Measurements from ENCODE around the gene SDCCAG8. TPM values are rescaled to one million over a fixed set of nuclear protein-coding genes. Genes with fewer than 3 reads are reported as not detected.

The SDCCAG8 gene
- total RNA-seq, 1 donor from 2014 or later, result 24.5 TPM

GRCh38 chr1:243474136-243474881, 218.5 kb downstream of the SDCCAG8 start:
- FAIRE-seq (no peak), DNase-seq (ENCODE audit: low read depth) (no peak)
- Mint-ChIP-seq H3K4me3 (ENCODE audit: unreplicated experiment) (no peak overlapping the region), H3K4me1 (ENCODE audit: low read depth, unreplicated experiment) (peaks cover 20% of the 10 kb centered on the region), H3K27me3 (ENCODE audit: low read depth, unreplicated experiment) (no peaks in the 10 kb centered on the region), H3K9me3 (ENCODE audit: unreplicated experiment) (no peaks in the 10 kb centered on the region), H3K27ac (ENCODE audit: unreplicated experiment) (no peak overlapping the region), H3K36me3 (ENCODE audit: low read depth, unreplicated experiment) (peaks cover 4% of the 10 kb centered on the region)
- Histone ChIP-seq H3K4me2 (ENCODE audit: low read length) (peak overlapping the region; percentile 90), H3K27me3 (ENCODE audit: insufficient read depth, low read length) (no peaks in the 10 kb centered on the region), H4K20me1 (ENCODE audit: insufficient read depth, low read length) (no peaks in the 10 kb centered on the region), H2AFZ (ENCODE audit: low read depth, low read length) (peak overlapping the region; percentile 30), H3K27ac (ENCODE audit: low read depth, low read length) (peak overlapping the region; percentile 23), H3K4me1 (ENCODE audit: insufficient read depth, low read length) (peaks cover 27% of the 10 kb centered on the region), H3K36me3 (ENCODE audit: insufficient read depth, low read length) (no peaks in the 10 kb centered on the region), H3K9ac (ENCODE audit: low read length) (peak overlapping the region; percentile 49), H3K9me3 (ENCODE audit: insufficient read depth, low read depth, low read length) (no peaks in the 10 kb centered on the region), H3K79me2 (ENCODE audit: insufficient read depth, low read length) (no peaks in the 10 kb centered on the region), H3K4me3 (ENCODE audit: insufficient read depth, low read depth, low read length) (no peak overlapping the region)
- TF ChIP-seq CTCF (IDR thresholded peaks at IDR 0.05; ENCODE audit: insufficient read depth, low read depth, low read length) (no peak), EZH2 (IDR thresholded peaks at IDR 0.05; ENCODE audit: insufficient read depth, low read length) (no peak)

GRCh38 chr1:243474906-243475305, 219.1 kb downstream of the SDCCAG8 start:
- Histone ChIP-seq H2AFZ (ENCODE audit: low read depth, low read length) (no peak overlapping the region), H3K4me2 (ENCODE audit: low read length) (no peak overlapping the region), H3K27me3 (ENCODE audit: insufficient read depth, low read length) (no peaks in the 10 kb centered on the region), H3K9me3 (ENCODE audit: insufficient read depth, low read depth, low read length) (no peaks in the 10 kb centered on the region), H3K4me1 (ENCODE audit: insufficient read depth, low read length) (peaks cover 27% of the 10 kb centered on the region), H3K36me3 (ENCODE audit: insufficient read depth, low read length) (no peaks in the 10 kb centered on the region), H3K4me3 (ENCODE audit: insufficient read depth, low read depth, low read length) (no peak overlapping the region), H3K9ac (ENCODE audit: low read length) (no peak overlapping the region), H3K27ac (ENCODE audit: low read depth, low read length) (no peak overlapping the region), H4K20me1 (ENCODE audit: insufficient read depth, low read length) (no peaks in the 10 kb centered on the region), H3K79me2 (ENCODE audit: insufficient read depth, low read length) (no peaks in the 10 kb centered on the region)
- Mint-ChIP-seq H3K27me3 (ENCODE audit: low read depth, unreplicated experiment) (no peaks in the 10 kb centered on the region), H3K9me3 (ENCODE audit: unreplicated experiment) (no peaks in the 10 kb centered on the region), H3K4me3 (ENCODE audit: unreplicated experiment) (no peak overlapping the region), H3K27ac (ENCODE audit: unreplicated experiment) (no peak overlapping the region), H3K36me3 (ENCODE audit: low read depth, unreplicated experiment) (peaks cover 4% of the 10 kb centered on the region), H3K4me1 (ENCODE audit: low read depth, unreplicated experiment) (peaks cover 20% of the 10 kb centered on the region)
- DNase-seq (ENCODE audit: low read depth), result no peak
- no peak for FAIRE-seq
- TF ChIP-seq CTCF (IDR thresholded peaks at IDR 0.05; ENCODE audit: insufficient read depth, low read depth, low read length), result no peak
- TF ChIP-seq EZH2 (IDR thresholded peaks at IDR 0.05; ENCODE audit: insufficient read depth, low read length), result no peak

- peak overlapping the region; percentile 13 for H3K4me2 ChIP-seq (ENCODE audit: low read length)
- TF ChIP-seq EZH2 (IDR thresholded peaks at IDR 0.05; ENCODE audit: insufficient read depth, low read length), result no peak
- peak; percentile 46 for TF ChIP-seq CTCF (IDR thresholded peaks at IDR 0.05; ENCODE audit: insufficient read depth, low read depth, low read length)
- no peak for FAIRE-seq
- no peaks in the 10 kb centered on the region for H3K9me3 ChIP-seq (ENCODE audit: insufficient read depth, low read depth, low read length)
- no peaks in the 10 kb centered on the region for H3K79me2 ChIP-seq (ENCODE audit: insufficient read depth, low read length)
- peaks cover 20% of the 10 kb centered on the region for H3K4me1 Mint-ChIP-seq (ENCODE audit: low read depth, unreplicated experiment)
- H3K9ac ChIP-seq (ENCODE audit: low read length), result no peak overlapping the region
- H3K36me3 ChIP-seq (ENCODE audit: insufficient read depth, low read length), result no peaks in the 10 kb centered on the region
- H3K4me3 ChIP-seq (ENCODE audit: insufficient read depth, low read depth, low read length), result no peak overlapping the region
- no peak overlapping the region for H2AFZ ChIP-seq (ENCODE audit: low read depth, low read length)
- H3K27ac Mint-ChIP-seq (ENCODE audit: unreplicated experiment), result no peak overlapping the region
- DNase-seq (ENCODE audit: low read depth), result peak; percentile 71
- peaks cover 27% of the 10 kb centered on the region for H3K4me1 ChIP-seq (ENCODE audit: insufficient read depth, low read length)
- H3K9me3 Mint-ChIP-seq (ENCODE audit: unreplicated experiment), result no peaks in the 10 kb centered on the region
- no peak overlapping the region for H3K27ac ChIP-seq (ENCODE audit: low read depth, low read length)
- H3K27me3 ChIP-seq (ENCODE audit: insufficient read depth, low read length), result no peaks in the 10 kb centered on the region
- no peaks in the 10 kb centered on the region for H4K20me1 ChIP-seq (ENCODE audit: insufficient read depth, low read length)
- no peaks in the 10 kb centered on the region for H3K27me3 Mint-ChIP-seq (ENCODE audit: low read depth, unreplicated experiment)
- H3K4me3 Mint-ChIP-seq (ENCODE audit: unreplicated experiment), result no peak overlapping the region
- H3K36me3 Mint-ChIP-seq (ENCODE audit: low read depth, unreplicated experiment), result peaks cover 4% of the 10 kb centered on the region
Measured at GRCh38 chr1:243475966-243476365, 220.1 kb downstream of the SDCCAG8 start.

All from astrocyte (in vitro differentiated cells and primary cell).